H54 (cell line): ENCODE measurements around the gene SHROOM2.
A peak's percentile ranks its signal among the peaks of the same experiment; 100 is the strongest.
"Not testable (repeated sequence)": the region's sequence is repeated elsewhere in the genome, so short reads cannot be mapped to it uniquely, and the experiment has no call there.

Experiments
- DNase-seq: peaks from one replicate; pipeline ENCODE4 v3.0.0; 2011; ENCODE audit warnings: low spot score, mixed read lengths; ENCODE audit not compliant: insufficient read length
- FAIRE-seq: peaks from 3 replicates; lab custom pipeline; 2011; peaks lifted over from hg19 to GRCh38; lab: Jason Lieb, UNC
- POLR2A ChIP-seq: IDR thresholded peaks from 2 replicates; pipeline ENCODE4 v1.6.1; 2011; ENCODE audit warnings: low read depth, mild to moderate bottlenecking, low read length

Gene SHROOM2

DNA sequence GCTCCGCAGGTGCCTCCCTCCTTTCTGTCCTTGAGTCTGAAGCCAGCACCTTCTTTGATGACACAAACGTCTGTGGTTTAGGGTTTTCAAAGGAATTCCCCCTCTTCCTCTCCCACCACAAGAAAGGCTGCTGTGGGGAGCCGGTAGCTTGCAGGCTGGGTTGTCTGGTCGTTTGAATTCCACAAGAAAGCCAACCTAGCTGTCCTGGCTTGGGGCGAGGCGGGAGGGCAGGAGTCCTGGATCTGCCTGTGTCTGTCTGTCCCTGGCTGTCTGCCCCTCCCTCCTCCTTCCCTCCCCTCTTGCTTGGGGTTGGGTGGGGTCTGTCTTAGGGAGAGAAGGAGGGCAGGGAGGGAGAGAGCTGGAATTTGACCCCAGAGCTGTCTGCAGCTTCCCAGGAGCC, 56.3 kb downstream of the SHROOM2 start:
- no peak for TF ChIP-seq POLR2A
- DNase-seq (no peak), FAIRE-seq (no peak)

DNA sequence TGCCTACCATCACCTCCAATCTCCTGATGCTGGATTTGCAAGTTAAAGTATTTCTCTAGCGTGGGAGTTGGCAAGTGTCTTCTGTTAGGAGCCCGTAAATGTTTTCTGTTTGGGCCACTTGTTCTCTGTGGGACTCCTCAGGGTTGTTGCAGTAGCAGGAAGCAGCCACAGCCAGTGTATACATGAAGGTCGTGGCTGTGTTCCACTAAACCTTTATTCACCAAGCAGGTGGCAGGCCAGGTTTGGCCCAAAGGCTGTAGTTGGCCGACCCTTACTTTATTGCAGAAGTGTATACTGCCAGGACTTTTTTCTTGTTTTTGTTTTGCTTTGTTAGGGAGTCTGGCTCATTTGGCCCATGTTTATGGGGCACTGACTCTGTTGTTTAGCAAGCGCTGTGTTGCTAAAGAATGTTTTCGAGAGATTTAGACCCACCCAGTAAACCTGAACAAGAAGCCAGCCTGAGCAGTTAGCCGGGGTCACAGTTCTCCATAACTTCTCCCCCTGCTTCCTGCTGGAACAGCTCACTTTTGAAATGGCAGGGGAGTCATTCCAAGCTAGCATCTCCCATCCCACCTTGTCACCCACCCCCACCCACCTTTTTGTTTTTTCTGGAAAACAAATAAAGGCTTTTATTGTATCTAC, 58.8 kb downstream of the SHROOM2 start:
- DNase-seq = no peak
- no peak for FAIRE-seq
- TF ChIP-seq POLR2A = no peak

DNA sequence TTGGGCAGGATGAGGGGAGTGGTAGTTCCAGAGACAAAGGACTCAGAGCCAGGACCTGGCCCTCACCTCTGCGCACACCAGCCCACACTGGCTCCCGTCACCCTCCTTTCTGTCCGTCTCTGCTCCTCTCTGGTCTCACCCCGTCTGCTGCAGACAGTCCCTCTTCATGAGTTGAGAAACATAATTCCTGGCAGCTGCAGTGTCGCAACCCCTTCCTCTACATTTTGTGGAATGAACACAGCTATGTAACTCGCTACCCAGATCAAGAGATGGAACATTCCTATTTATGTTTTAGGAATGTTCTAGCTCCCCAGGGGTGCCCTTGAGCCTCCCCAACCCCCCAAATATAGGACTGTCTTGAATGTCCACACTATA, 59.3 kb downstream of the SHROOM2 start:
- no peak for TF ChIP-seq POLR2A
- no peak for FAIRE-seq

DNA sequence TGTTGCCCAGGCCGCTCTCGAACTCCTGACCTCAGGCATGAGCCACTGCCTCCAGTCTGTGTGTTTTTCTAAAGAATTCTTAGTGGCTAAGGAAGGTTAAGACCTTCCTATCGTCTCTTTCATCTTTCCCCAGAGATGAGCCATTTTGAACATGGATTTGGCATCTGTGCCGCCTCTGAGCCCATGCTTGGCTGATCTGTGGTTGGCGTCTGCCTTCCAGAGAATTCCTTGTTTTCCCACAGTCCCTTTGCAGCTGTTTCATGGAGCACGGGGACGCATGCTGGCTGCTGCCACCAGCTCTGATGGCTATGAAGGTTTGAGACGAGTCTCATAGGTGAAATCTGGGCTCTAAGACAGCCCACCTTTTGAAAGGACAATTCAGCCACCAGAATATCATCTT, 60.4 kb downstream of the SHROOM2 start:
- TF ChIP-seq POLR2A = no peak
- FAIRE-seq = no peak
- DNase-seq = no peak

More for the DNA sequence above, 59.3 kb downstream of the SHROOM2 start:
- no peak for DNase-seq

DNA sequence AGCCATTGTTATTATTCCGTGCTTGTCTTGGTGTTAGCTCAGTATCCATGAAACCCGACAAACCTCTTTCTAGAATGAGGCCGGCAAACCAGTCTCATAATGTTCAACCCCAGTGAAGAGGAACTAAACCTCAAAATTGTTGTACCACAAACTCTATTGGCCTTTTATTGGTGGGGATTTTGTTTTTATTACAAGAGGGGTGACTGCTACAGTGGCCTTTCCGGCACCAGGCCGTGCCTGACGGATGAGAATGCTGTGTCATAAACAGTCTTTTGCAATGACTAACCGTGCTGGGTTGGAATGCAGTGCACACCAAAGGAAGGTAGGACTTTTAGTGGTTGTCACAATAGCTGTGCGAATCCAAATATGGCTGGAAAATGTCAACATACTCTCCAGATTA, 60.8 kb downstream of the SHROOM2 start:
- no peak for TF ChIP-seq POLR2A
- FAIRE-seq (no peak), DNase-seq (peak; percentile 10)

DNA sequence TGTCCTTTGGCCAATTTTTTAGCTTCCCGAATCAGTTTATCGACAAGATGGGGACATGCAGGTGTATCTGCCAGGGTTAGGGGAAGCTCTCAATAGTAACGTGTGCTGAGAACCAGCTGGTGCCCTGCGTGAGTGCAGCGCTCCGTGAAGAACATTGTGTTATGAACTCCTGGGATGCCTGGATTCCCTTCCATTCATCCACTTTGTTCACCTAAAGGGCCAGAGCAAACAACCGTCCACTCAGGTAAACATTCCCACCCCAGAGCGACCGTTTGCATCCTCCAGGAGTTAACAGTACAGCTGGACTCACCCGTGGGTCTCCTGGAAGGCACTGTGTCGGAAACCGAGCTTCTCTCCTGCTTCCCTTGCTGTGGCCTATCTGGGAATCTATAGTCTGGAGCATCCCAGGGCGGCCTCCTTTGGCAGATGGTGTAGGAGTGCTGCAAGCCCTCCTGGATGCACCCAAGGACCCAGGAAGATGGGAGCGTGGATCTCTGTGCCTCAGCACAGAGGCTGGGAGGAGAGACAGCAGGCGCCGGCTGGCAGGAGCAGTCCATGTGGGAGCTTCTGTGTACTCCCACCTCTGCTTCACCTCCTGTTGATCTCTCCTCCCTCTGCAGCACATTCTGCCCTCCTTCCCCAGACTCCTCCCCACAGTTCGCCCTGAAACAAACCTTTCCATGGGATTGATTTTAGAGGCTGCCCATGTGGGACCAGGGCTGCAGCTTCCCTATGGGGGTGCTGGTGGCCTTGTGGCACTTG, 62.7 kb downstream of the SHROOM2 start:
- DNase-seq = no peak
- FAIRE-seq = no peak

DNA sequence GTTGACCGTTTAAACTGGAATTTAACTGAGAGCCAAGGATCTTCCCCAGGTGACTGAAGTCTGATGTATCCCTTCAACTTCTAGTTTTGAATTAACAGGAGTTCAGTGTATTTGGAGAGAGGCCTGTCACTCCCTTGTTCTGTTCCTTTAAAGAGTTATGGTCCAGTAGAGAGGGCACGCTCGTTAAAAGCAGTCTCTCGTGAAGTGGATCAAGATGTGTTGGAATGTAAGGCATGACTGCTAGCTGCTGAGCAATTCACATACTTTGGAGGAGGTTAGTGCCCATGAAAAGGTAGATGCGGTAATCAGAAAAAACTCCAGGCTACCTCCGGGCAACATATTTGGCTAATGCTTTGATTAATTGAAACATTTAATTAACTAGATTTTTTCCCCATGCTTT, 65.7 kb downstream of the SHROOM2 start:
- DNase-seq (no peak), FAIRE-seq (no peak)
- no peak for TF ChIP-seq POLR2A

More for the DNA sequence above, 62.7 kb downstream of the SHROOM2 start:
- no peak for TF ChIP-seq POLR2A

DNA sequence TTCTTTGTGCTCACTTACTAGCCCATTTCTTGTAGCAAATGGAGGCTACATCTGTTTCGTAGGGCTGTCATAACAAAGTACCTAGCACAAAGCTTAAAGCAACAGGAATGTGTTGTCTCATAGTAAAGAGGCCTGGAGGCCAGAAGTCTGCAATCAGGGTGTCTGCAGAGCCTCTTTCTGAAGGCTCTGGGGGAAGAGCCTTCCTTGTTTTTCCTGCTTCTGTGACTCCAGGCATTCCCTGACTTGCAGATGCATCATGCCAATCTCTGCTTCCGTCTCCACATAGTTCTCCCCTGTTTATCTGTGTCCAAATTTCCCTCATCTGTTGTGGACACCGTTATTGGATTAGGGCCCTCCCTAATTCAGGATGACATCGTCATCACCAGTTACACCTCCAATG, 67.1 kb downstream of the SHROOM2 start:
- TF ChIP-seq POLR2A = no peak
- DNase-seq (no peak), FAIRE-seq (no peak)

DNA sequence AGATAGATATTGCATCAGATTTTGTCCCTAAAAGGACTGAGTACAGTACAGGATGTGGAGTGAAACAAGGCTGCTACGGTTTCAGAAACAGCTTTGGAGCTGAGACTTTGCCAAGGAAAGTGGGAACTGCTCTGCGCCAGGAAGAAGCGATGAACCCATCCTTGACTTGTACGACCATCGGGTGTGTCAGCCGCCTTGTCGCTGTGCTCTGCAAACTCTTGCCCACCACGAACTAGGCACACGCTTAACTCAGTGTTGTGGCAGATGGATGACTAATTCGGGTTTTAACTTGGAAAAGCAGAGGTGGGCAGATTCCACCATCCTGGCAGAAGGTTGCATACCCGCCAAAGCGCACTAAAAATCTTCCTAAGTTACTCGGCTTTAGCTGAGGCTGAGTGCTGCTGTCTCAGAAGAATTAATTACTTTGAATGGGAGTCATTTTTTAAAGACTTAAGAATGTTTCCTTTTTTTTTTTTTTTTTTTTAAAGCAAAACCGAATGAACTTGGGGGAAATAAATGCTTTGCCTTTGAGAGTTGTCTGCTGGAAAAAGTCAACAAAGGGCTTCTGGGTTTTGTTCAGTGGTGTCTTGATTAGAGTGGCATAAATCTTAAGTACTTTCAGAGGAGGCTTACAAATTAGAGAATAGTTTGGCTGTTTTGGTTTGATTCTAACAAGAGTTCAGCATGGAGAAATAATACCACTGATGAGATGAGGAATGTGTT, 69.5 kb downstream of the SHROOM2 start:
- FAIRE-seq = no peak
- no peak for DNase-seq
- TF ChIP-seq POLR2A = no peak

DNA sequence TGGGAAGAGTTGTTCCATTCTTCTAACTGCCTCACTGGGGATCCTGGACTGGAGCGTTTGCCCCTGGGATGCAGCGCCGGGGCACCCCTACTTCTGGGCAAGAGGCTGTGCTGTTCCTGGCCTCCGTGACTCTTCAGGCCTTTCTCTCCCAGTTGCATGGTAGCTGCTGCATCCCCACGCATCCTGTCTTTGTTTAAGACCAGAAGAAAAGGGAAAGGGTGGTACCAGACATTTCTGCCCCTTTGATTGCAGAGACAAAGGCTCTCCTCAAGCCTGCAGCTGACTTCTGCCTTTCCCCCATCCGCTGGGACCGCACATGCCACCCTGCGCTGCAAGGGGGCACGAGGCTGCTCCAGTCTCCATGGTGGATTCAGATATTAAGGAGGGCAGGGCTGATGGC, 70.4 kb downstream of the SHROOM2 start:
- no peak for FAIRE-seq
- DNase-seq = no peak
- no peak for TF ChIP-seq POLR2A

DNA sequence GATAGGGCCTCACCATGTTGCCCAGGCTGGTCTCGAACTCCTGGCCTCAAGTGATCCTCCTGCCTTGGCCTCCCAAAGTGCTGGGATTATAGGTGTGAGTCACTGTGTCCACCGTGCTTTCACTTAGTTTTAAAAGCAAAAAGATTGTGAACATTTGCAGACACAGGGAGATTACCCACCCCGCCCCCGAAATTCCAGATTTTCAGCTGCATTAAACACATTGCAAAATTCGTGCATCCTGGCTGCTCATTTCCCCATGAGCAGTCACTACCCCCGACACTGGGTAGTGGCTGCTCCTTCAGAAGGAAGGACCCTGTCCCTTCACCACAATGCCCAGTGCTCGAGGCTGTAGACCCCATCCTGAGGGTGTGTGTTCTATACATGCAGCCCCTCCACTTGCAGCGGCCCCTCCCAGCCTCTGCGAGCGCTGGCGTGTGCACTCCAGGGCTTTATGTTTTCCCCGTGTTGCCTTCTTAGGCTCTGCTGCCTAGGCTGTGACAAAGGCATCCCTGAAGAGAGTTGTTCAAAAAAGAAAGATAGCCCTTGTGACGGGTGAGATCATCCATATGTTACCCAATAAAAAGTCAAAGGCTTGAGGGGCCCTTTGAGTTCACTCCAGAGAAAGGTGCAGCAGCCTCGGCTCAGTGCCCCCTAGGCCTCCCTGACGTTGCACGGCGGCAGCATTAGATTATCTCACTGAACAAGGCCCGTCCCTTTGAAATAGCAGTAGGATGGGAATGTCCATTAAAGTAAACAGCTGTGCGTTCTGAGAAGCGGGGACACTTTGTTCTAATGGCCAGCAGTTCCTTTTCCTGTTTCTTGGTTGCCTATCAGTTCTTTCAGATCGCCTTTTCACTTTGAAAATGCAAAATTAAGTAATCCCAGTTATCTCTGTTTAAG, 71.6 kb downstream of the SHROOM2 start:
- TF ChIP-seq POLR2A = no peak
- DNase-seq (no peak), FAIRE-seq (no peak)

DNA sequence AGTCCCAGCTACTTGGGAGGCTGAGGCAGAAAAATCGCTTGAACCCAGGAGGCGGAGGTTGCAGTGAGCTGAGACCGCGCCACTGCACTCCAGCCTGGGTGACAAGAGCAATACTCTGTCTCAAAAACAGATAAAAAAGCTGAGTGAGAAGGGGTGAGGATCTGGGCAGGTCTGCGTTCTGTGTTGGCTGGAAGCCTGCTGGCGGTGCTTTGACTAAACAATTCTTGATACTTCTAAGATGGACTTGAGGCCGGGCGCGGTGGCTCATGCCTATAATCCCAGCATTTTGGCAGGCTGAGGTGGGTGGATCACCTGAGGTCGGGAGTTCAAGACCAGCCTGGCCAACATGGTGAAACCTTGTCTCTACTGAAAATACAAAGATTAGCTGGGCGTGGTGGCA, 72.5 kb downstream of the SHROOM2 start:
- not testable (repeated sequence) for DNase-seq, FAIRE-seq

DNA sequence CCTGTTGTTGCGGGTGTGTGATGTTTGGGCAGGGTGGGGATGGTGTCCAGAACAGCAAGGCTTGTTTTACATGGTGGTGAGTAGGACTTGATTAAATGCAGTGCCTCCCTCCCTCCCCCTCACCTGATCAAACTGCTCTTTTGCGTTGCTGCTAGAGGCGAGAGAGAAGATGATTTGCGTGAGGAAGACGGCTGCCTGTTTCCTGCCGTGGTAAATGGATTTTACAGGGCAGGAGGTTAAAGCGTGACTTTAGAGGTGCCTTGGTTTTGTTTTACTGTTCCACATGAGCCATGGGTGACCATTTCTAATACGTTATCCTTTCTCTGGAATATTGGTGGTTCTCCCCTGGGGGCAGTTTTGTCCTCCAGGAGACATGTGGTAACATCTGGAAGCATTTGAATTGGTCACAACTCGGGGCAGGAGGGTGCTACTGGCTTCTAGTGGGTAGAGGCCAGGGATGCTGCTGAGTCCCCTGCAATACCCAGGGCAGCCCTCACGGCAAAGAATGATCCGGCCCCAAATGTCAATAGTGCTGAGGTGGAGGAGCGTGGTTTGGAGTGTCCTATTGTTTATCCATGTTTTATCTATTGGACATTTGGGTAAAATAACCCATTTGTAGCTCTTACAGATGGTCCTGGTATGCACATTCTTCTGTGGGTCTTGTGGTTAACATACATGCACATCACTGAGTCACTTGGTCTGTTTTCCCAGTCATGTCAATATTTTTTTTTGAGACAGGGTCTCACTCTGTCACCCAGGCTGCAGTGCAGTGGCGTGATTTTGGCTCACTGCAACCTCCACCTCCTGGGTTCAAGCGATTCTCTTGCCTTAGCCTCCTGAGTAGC, 73.7 kb downstream of the SHROOM2 start:
- DNase-seq (no peak), FAIRE-seq (no peak)
- no peak for TF ChIP-seq POLR2A

DNA sequence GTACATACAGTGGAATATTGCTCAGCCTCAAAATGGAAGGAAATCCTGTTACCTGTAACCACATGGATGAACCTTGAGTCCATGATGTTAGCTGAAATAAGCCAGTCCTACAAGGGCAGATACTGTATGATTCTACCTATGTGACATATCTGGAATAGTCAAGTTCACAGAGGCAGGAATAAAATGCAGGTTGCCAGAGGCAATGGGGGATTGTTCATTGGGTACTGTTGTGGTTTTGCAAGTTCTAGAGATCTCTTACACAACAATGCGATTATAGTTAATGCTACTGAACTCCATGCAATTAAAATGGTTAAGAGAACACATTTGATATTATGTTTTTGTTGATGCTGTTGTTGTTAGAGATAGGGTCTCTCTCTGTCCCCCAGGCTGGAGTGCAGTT, 74.6 kb downstream of the SHROOM2 start:
- no peak for TF ChIP-seq POLR2A
- DNase-seq (no peak), FAIRE-seq (no peak)
